WTC11 (cell line): ENCODE data around the gene WDR18.

Source experiments
- CREM ChIP-seq: sonication (generic); formaldehyde crosslinking; IDR thresholded peaks from 2 replicates; pipeline ENCODE4 v1.8.1; 2022; ENCODE audit warnings: mild to moderate bottlenecking, missing genetic modification reagents, moderate library complexity
- CTCF ChIP-seq: fragments of 200-600 bp; IDR thresholded peaks from 2 replicates; pipeline ENCODE4 v1.8.0; 2022; ENCODE audit warnings: antibody characterized with exemption
- E2F1 ChIP-seq: sonication (generic); formaldehyde crosslinking; IDR thresholded peaks from 2 replicates; pipeline ENCODE4 v1.8.0; 2022; ENCODE audit warnings: mild to moderate bottlenecking, missing genetic modification reagents
- ETV6 ChIP-seq: sonication (generic); formaldehyde crosslinking; IDR thresholded peaks from 2 replicates; pipeline ENCODE4 v1.8.1; 2022; ENCODE audit warnings: mild to moderate bottlenecking, missing genetic modification reagents
- NFYB ChIP-seq: sonication (generic); formaldehyde crosslinking; conservative IDR thresholded peaks from 2 replicates; pipeline ENCODE4 v1.8.0; 2022; ENCODE audit warnings: low read depth, missing genetic modification reagents
- ZNF263 ChIP-seq: sonication (generic); formaldehyde crosslinking; IDR thresholded peaks from 2 replicates; pipeline ENCODE4 v1.8.1; 2022; ENCODE audit warnings: low read depth, mild to moderate bottlenecking, moderate library complexity, missing genetic modification reagents
- ZNF423 ChIP-seq: fragments of 250-450 bp; sonication (Bioruptor Pico); IDR thresholded peaks from 2 replicates; pipeline ENCODE4 v2.1.2; 2022; ENCODE audit warnings: mild to moderate bottlenecking, moderate library complexity
- ZNF532 ChIP-seq: fragments of 250-450 bp; sonication (Bioruptor Pico); IDR thresholded peaks from 2 replicates; pipeline ENCODE4 v1.9.0; 2021; ENCODE audit warnings: mild to moderate bottlenecking, borderline replicate concordance

- TF ChIP-seq ETV6 (CRISPR knock-in tag) (no peak), CTCF (no peak), CREM (CRISPR knock-in tag) (no peak), NFYB (CRISPR knock-in tag) (no peak), ZNF532 (CRISPR knock-in tag) (no peak), ZNF263 (no peak), ZNF423 (CRISPR knock-in tag) (no peak), E2F1 (no peak)
Observed at GRCh38 chr19:1002600-1002999, 18.5 kb downstream of the WDR18 start.
